Naive thymus-derived CD4-positive, alpha-beta T cell (primary cell): ENCODE results near the gene STRC. TPM values are rescaled to one million over a fixed set of nuclear protein-coding genes. Genes with fewer than 3 reads are reported as not detected.

Experiments
- polyA plus RNA-seq, 2 donors: library from polyadenylated mRNA; unstranded; fragments of 300-500 nt; fragmentation: Illumina TruSeq; gene quantifications; one replicate each; pipeline ENCODE4 v1.2.3, GENCODE V29; 2021
- total RNA-seq, 6 experiments: library from RNA in 5 of 6; stranded (reverse) in 5 of 6; gene quantifications; 1 replicate in 5 of 6; 2 replicates in 1 of 6; pipeline ENCODE4 v1.2.3 and lab custom pipeline; 2021 to 2026

Gene STRC
- total and polyA plus RNA-seq, 7 experiments from 2014 or later: 0.56 to 3.9 (median 2.0) TPM; not detected in 2

Other genes starting within 250 kb of the STRC start
- gene ZSCAN29, start 247.8 kb downstream of the STRC start, total RNA-seq: 10 to 100 TPM; 12.9 to 36.9 (median 33.6) TPM
- gene ZSCAN29, start 247.8 kb downstream of the STRC start, polyA plus RNA-seq: 1 to 10 TPM; 3.1 to 7.8 TPM
- gene TUBGCP4, start 247.7 kb downstream of the STRC start, total RNA-seq: 10 to 100 TPM; 10.9 to 34.7 (median 17.7) TPM
- 10 to 100 TPM in 1 of 2 donors, 1 to 10 TPM in 1; 7.7 to 15.0 TPM for gene TUBGCP4, start 247.7 kb downstream of the STRC start, polyA plus RNA-seq
- gene TP53BP1, start 125.6 kb downstream of the STRC start, total RNA-seq: 10 to 100 TPM; 34.5 to 41.6 (median 40.6) TPM
- 10 to 100 TPM in 1 of 2 donors, 1 to 10 TPM in 1; 9.3 to 13.5 TPM for gene TP53BP1, start 125.6 kb downstream of the STRC start, polyA plus RNA-seq
- 10 to 100 TPM in 1 of 5 experiments, 1 to 10 TPM in 2, under 1 TPM in 2; 0.30 to 13.6 (median 1.4) TPM for gene MAP1A, start 101.2 kb downstream of the STRC start, total RNA-seq
- under 1 TPM; 0.22 to 0.24 TPM for gene MAP1A, start 101.2 kb downstream of the STRC start, polyA plus RNA-seq
- gene PPIP5K1, start 28.6 kb downstream of the STRC start, total RNA-seq: 10 to 100 TPM; 30.9 to 66.0 (median 47.5) TPM
- gene PPIP5K1, start 28.6 kb downstream of the STRC start, polyA plus RNA-seq: 1 to 10 TPM; 6.1 to 6.2 TPM
- gene CKMT1B, start 24.8 kb downstream of the STRC start, total RNA-seq: not detected
- not detected for gene CKMT1B, start 24.8 kb downstream of the STRC start, polyA plus RNA-seq
- gene CATSPER2, start 30.0 kb upstream of the STRC start, total RNA-seq: 10 to 100 TPM in 3 of 5 experiments, 1 to 10 TPM in 2; 6.9 to 14.4 (median 12.2) TPM
- under 1 TPM; 0.61 to 0.99 TPM for gene CATSPER2, start 30.0 kb upstream of the STRC start, polyA plus RNA-seq
- gene CKMT1A, start 75.1 kb upstream of the STRC start, total RNA-seq: not detected
- gene CKMT1A, start 75.1 kb upstream of the STRC start, polyA plus RNA-seq: not detected
- gene PDIA3, start 127.6 kb upstream of the STRC start, total RNA-seq: 100 to 1,000 TPM; 127 to 397 (median 183) TPM
- gene PDIA3, start 127.6 kb upstream of the STRC start, polyA plus RNA-seq: 100 to 1,000 TPM; 256 to 301 TPM
- gene ELL3, start 158.2 kb upstream of the STRC start, total RNA-seq: 1 to 10 TPM; 1.8 to 2.1 (median 1.9) TPM
- gene ELL3, start 158.2 kb upstream of the STRC start, polyA plus RNA-seq: 1 to 10 TPM; 2.9 to 4.9 TPM
- 100 to 1,000 TPM; 358 to 676 (median 553) TPM for gene SERF2, start 173.5 kb upstream of the STRC start, total RNA-seq
- gene SERF2, start 173.5 kb upstream of the STRC start, polyA plus RNA-seq: 1,000 to 10,000 TPM; 1,664 to 2,070 TPM
- gene SERINC4, start 181.4 kb upstream of the STRC start, total RNA-seq: under 1 TPM in 4 of 5 experiments, not detected in 1; 0.13 to 0.57 (median 0.33) TPM
- 1 to 10 TPM; 3.1 to 8.8 TPM for gene SERINC4, start 181.4 kb upstream of the STRC start, polyA plus RNA-seq
- gene HYPK, start 181.8 kb upstream of the STRC start, total RNA-seq: 10 to 100 TPM; 16.9 to 32.1 (median 27.0) TPM
- 10 to 100 TPM in 1 of 2 donors, 1 to 10 TPM in 1; 7.5 to 28.2 TPM for gene HYPK, start 181.8 kb upstream of the STRC start, polyA plus RNA-seq
- gene MFAP1, start 205.9 kb upstream of the STRC start, total RNA-seq: 10 to 100 TPM in 4 of 5 experiments, 1 to 10 TPM in 1; 8.5 to 37.3 (median 21.8) TPM
- 10 to 100 TPM in 1 of 2 donors, 1 to 10 TPM in 1; 8.1 to 22.4 TPM for gene MFAP1, start 205.9 kb upstream of the STRC start, polyA plus RNA-seq
- 10 to 100 TPM in 3 of 5 experiments, 1 to 10 TPM in 2; 6.6 to 62.1 (median 12.4) TPM for gene WDR76, start 208.2 kb upstream of the STRC start, total RNA-seq
- gene WDR76, start 208.2 kb upstream of the STRC start, polyA plus RNA-seq: 1 to 10 TPM; 7.7 to 8.5 TPM